Gastrocnemius medialis (tissue), 4 donors: ENCODE data around the gene PCDHB4.
"Not testable (repeated sequence)": the region's sequence is repeated elsewhere in the genome, so short reads cannot be mapped to it uniquely, and the experiment has no call there.

ENCODE experiments used
- CTCF ChIP-seq, 5 experiments: fragments of 450-650 bp in 3 of 5; fragments of 200-600 bp in 2 of 5; sonication (generic) in 2 of 5; IDR thresholded peaks in 4 of 5; conservative IDR thresholded peaks in 1 of 5; 1 replicate in 4 of 5; 2 replicates in 1 of 5; pipeline ENCODE4 v1.5.1; 2016 to 2019; ENCODE audit warnings: antibody characterized with exemption in 5 of 5, mild to moderate bottlenecking in 3 of 5, moderate library complexity in 3 of 5
- POLR2A ChIP-seq, 2 donors: fragments of 450-650 bp; IDR thresholded peaks; one replicate each; pipeline ENCODE4 v1.6.1; 2017; ENCODE audit warnings: antibody characterized with exemption in 2 of 2, mild to moderate bottlenecking in 2 of 2, moderate library complexity in 2 of 2

- TF ChIP-seq CTCF (IDR thresholded peaks at IDR 0.05 in 4 of 5, conservative IDR thresholded peaks at IDR 0.05 in 1 of 5); POLR2A (IDR thresholded peaks at IDR 0.05): not testable (repeated sequence)
Observed at GRCh38 chr5:141096181-141096580, 25.4 kb upstream of the PCDHB4 start.
